ENCODE results near the gene CNDP2.
A peak's percentile ranks its signal among the peaks of the same experiment; 100 is the strongest.

CNDP2 gene

DNA sequence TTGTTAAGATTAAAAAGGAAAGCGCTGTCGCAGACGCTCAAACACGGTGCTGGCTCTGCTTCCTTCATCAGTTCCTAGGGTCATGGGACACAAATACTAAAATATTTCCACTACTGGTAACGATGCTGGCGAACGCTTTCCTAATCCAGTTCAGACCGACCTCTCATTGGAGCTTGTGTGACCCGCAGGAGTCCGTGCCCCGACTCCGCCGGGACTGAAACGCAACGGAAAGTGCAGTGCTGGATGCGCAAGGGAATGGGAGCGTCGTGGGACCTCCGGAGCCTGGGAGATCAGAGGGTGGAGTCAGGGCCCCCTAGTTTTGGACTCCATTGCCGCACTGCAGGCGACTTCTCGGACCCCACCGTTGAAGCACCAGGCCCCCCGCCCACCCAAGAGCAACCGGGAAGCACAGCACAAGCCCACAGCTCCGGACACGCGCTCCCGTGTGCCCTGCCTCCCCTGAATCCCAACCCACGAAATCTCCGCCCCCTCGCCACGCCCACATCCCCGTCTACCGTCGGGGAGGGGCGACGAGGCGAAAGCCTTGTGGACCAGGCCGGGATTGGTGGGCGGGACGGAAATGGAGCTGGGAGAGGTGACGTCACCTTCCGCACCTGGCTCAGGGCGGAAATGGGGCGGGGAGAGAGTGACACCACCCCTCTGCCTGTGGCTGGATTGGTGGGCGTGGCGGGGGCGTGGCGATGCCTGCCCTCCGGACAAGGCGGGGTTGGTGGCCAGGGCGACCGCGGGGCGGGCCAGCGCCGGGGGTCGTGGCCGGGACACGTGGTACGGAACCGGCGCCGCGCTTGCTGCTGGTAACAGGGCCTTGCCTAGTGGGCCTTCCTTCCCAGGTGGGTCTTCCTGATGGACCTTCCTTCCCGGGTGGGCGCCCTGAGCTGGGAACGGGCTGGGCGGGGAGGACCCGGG lies at the start of gene CNDP2:
Gene CNDP2 (plus strand): TSS at position 783 of the 927 bp plus-strand sequence. CDS start 3,611 bp downstream, outside the sequence.
- Mint-ChIP-seq H3K27ac (peak within 1 kb of the TSS; percentile 92), H3K4me1 (ENCODE audit: low read depth) (peaks cover 36% of the 10 kb centered on the region), H3K9me3 (no peaks in the 10 kb centered on the region), H3K4me3 (peak within 1 kb of the TSS; percentile 89), H3K27me3 (ENCODE audit: low read depth) (peaks cover 19% of the 10 kb centered on the region), H3K36me3 (ENCODE audit: low read depth) (peaks cover 21% of the 10 kb centered on the region)
- peak; percentile 99 for DNase-seq (ENCODE audit: low spot score)

DNA sequence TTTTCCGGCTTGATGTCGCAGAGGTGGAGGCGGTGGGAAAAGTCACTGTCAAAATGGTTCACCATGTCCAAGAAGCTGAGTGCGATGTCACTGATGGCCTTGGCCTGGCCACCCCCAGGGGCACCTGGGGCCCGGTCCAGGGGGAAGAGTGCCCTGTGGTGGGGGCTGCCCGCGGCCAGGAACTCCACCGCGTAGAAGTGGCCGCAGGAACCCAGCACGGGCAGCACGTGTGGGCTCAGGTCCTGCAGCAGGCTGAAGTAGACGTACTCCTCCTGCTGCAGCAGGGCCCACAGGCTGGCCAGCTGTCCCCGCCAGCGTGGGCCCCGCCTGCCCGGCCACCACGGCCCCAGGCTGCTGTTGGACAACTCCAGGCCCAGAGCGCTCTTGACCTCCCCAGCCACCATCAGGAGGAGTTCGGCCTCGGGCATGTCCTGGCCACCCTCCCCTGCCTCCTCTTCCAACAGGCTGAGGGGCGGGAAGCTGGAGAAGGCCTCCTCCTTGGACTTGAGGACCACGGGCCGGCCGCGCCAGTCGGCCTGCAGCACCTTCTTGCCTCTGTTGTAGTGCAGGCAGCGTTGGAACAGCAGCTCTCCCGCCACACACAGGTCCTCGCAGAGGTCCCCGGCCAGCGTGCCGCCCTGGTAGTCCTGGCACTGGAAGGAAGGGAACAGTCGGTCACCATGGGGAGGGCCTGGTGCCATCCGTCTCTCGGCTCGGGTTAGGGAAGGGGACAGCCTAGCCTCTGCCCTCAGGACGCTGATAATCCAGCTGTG lies 49.3 kb upstream of the CNDP2 start:
- no peaks in the 10 kb centered on the region for H3K9me3 Mint-ChIP-seq
- no peaks in the 10 kb centered on the region for H3K36me3 Mint-ChIP-seq (ENCODE audit: low read depth)
- H3K27ac Mint-ChIP-seq = no peak overlapping the region
- no peak overlapping the region for H3K4me3 Mint-ChIP-seq
- H3K4me1 Mint-ChIP-seq (ENCODE audit: low read depth) = no peaks in the 10 kb centered on the region
- H3K27me3 Mint-ChIP-seq (ENCODE audit: low read depth) = peaks cover 14% of the 10 kb centered on the region
- DNase-seq (ENCODE audit: low spot score) = no peak

DNA sequence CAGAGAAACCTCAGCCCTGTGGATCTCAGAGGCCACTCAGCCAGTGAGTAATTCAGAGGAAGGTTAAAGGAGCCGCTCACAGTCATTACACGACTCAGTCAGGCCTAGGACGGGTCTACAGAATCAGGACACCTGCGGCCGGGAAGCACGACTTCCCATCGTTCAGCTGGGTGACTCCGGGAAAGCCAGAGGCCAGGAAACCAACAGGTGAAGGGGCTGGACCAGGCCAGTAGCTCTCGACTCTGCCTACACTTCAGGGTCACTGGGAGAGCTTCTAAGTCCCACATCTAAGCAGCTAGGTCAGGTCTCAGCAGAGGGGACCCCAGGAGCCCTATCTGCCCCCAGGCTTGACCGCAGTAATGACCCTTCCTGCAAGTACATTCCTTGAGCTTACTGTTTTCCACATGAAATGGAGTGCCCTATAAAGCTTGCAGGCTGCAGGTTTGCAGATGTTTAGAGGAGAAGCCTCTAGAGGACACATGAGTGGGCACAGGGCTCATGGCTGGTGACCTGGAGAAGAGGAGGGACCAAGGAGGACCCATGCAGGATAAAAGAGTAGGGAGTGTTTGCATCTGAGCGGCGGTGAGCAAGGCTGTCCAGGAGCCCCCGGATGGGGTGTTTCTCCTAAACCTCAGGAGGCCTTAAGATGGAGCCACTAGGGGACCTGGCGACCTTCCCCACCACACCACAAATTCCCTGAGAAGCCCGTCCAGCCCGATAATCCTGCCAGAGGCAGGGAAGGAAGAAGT lies 48.6 kb upstream of the CNDP2 start:
- H3K27me3 Mint-ChIP-seq (ENCODE audit: low read depth) = peaks cover 18% of the 10 kb centered on the region
- no peak overlapping the region for H3K4me3 Mint-ChIP-seq
- no peaks in the 10 kb centered on the region for H3K9me3 Mint-ChIP-seq
- H3K27ac Mint-ChIP-seq = no peak overlapping the region
- DNase-seq (ENCODE audit: low spot score) = no peak
- H3K36me3 Mint-ChIP-seq (ENCODE audit: low read depth) = no peaks in the 10 kb centered on the region
- no peaks in the 10 kb centered on the region for H3K4me1 Mint-ChIP-seq (ENCODE audit: low read depth)

DNA sequence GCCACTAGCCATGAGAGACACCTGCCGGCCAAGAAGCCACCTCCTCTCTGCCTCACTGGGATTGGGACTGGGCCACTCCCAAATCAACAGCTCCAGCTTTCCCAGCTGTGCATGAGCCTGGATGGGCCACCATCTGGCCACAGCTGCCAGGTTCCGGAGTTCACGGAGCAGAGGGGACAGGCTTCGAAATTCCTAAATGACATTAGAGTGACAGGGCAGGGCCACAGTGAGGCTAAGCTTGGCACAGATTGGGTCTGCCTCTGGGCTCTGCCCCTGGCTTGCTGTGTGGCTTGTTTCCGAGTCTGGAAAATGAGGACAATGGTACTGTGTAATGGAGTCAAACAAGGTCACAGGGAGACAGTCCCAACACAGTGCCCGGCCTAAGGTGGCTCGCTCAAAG lies 45.5 kb upstream of the CNDP2 start:
- DNase-seq (ENCODE audit: low spot score) = no peak
- Mint-ChIP-seq H3K27me3 (ENCODE audit: low read depth) (peaks cover 40% of the 10 kb centered on the region), H3K4me1 (ENCODE audit: low read depth) (no peaks in the 10 kb centered on the region), H3K9me3 (no peaks in the 10 kb centered on the region), H3K4me3 (no peak overlapping the region), H3K27ac (no peak overlapping the region), H3K36me3 (ENCODE audit: low read depth) (no peaks in the 10 kb centered on the region)

DNA sequence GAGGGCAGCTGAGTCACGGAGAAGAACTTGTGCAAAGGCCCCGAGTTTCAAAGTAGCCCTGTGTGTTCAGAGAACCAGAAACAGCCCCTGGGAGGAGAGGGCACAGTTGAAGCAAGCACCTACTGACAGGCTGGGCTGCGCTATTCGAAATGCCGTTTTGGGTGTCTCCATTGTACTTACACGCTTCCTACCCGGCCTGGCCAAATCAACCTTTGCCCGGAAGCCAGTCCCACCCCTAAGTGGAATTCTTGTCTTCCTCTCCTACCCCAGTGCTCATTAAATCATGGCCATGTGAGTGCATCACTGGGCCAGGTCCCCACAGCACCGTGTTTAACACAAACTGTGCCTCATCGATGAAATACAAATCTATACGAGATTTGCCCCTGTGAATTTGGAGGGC lies 45.0 kb upstream of the CNDP2 start:
- Mint-ChIP-seq H3K27me3 (ENCODE audit: low read depth) (peaks cover 41% of the 10 kb centered on the region), H3K9me3 (no peaks in the 10 kb centered on the region), H3K36me3 (ENCODE audit: low read depth) (no peaks in the 10 kb centered on the region), H3K27ac (no peak overlapping the region), H3K4me1 (ENCODE audit: low read depth) (no peaks in the 10 kb centered on the region), H3K4me3 (no peak overlapping the region)
- DNase-seq (ENCODE audit: low spot score) = no peak

DNA sequence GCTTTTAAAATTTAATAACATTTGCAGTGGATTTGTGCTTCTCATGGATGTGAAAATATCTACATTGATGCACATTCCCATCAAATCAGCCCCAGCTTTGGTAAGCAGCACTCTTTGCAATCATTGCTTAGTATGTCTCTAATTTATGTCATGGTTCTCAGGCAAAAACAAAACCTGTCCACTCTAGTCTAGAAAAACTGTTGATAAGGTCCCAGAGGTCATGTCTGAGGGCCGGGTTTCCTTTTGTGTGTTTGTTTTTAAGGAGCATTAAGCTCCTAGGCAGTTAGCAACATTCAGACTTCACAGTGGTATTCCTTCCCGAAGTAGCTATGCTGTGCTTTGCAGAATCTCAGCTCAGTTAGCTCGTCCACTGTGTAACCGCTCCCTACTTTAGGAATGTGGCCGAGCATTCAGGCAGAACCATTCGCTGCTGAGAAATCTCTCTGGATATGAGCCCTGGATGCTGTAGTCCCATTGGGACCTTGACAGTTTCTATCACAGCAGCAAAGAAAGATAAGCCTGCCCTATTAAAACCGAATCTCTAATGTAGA lies 43.1 kb upstream of the CNDP2 start:
- no peaks in the 10 kb centered on the region for H3K36me3 Mint-ChIP-seq (ENCODE audit: low read depth)

DNA sequence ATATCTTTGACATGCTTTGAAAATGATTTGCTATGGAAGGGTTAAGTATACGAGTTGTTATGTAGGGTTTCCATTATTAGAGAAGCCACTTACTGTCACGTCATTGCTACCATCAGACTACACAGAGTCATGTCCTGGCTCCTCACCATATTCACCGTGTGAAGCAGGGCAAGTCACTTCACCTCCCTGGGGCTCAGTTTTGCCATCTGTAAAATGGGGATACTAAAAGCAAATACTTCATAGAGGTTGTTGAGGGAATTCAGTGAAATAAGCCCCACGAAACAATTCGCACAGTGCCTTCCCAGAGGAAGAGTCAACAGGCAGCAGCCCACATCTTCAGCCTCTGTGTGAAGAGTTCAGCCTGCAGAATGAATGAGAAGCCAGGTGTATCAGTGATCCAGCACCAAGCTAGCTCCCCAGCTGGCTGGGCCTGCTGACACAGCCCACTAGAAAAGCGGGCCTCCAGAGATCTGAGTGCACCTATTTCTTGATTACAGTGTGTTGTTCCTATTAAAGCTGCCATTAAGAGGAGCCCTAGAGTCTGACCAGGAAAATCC lies 42.4 kb upstream of the CNDP2 start:
- DNase-seq (ENCODE audit: low spot score) = no peak
- Mint-ChIP-seq H3K36me3 (ENCODE audit: low read depth) (no peaks in the 10 kb centered on the region), H3K4me3 (no peak overlapping the region), H3K9me3 (no peaks in the 10 kb centered on the region), H3K27me3 (ENCODE audit: low read depth) (peaks cover 54% of the 10 kb centered on the region), H3K27ac (no peak overlapping the region), H3K4me1 (ENCODE audit: low read depth) (peaks cover 1% of the 10 kb centered on the region)

More for the DNA sequence above, 43.1 kb upstream of the CNDP2 start:
- no peak overlapping the region for H3K27ac Mint-ChIP-seq
- H3K27me3 Mint-ChIP-seq (ENCODE audit: low read depth) = peaks cover 48% of the 10 kb centered on the region
- no peaks in the 10 kb centered on the region for H3K9me3 Mint-ChIP-seq
- no peak overlapping the region for H3K4me3 Mint-ChIP-seq
- peaks cover 1% of the 10 kb centered on the region for H3K4me1 Mint-ChIP-seq (ENCODE audit: low read depth)
- DNase-seq (ENCODE audit: low spot score) = no peak

DNA sequence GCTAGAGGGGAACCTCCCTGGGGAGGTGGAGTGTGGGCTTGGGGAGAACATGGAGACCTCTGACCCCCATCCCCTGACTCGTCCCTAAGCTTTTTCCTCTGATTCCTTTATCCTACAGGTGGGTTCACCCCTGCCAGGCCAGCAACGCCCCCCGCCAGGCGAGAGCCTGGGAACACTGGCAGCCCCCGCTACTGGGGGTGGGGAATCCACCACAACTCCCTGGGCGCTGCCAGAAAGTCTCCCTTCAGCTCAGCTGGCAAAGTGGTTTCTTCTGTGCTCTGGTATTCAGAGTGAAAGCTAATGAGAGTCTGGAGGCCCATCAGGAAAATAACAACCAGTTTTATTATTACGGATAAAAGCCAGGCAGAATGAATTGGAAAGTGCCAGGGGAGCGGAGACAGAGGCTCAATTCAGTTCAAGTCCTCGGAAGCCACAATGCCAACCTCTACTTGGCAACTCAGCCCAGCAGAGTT lies 41.8 kb upstream of the CNDP2 start:
- DNase-seq (ENCODE audit: low spot score) = no peak
- H3K4me1 Mint-ChIP-seq (ENCODE audit: low read depth) = peaks cover 1% of the 10 kb centered on the region
- H3K27ac Mint-ChIP-seq = no peak overlapping the region
- H3K27me3 Mint-ChIP-seq (ENCODE audit: low read depth) = peaks cover 60% of the 10 kb centered on the region
- no peaks in the 10 kb centered on the region for H3K36me3 Mint-ChIP-seq (ENCODE audit: low read depth)
- H3K9me3 Mint-ChIP-seq = no peaks in the 10 kb centered on the region
- H3K4me3 Mint-ChIP-seq = no peak overlapping the region

DNA sequence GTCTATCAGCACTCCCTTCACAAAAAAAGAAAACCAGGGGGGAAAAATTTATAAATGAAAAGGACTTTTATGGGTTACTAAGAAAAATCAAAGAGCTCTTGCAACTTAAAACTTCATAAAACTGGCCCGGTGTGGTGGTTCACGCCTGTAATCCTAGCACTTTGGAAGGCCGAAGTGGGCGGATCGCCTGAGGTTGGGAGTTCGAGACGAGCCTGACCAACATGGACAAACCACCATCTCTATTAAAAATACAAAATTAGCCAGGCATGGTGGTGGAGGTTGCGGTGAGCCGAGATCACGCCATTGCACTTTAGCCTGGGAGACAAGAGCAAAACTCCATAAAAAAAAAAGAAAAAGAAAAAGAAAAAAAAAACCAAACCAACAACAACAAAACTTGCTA lies 40.8 kb upstream of the CNDP2 start:
- Mint-ChIP-seq H3K27ac (no peak overlapping the region), H3K27me3 (ENCODE audit: low read depth) (peaks cover 68% of the 10 kb centered on the region), H3K4me3 (no peak overlapping the region), H3K9me3 (no peaks in the 10 kb centered on the region), H3K36me3 (ENCODE audit: low read depth) (no peaks in the 10 kb centered on the region), H3K4me1 (ENCODE audit: low read depth) (peaks cover 1% of the 10 kb centered on the region)
- DNase-seq (ENCODE audit: low spot score) = no peak

DNA sequence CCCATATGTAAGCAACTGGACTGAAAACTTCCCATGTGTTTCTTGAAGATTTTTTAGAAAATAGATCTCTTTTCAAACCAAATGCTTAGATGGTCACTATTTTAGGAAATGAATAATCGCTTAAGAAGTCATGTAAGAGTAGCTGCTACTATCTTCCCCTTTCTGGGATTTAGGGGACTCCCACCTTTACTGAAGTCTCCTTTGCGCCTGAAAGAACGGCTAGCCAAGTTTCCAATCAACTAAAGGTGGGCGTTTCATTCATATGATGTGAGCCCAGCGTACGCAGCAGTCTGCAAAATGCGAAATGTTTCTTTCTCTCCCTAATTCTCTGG lies 40.2 kb upstream of the CNDP2 start:
- H3K36me3 Mint-ChIP-seq (ENCODE audit: low read depth) = no peaks in the 10 kb centered on the region
- H3K27ac Mint-ChIP-seq = no peak overlapping the region
- no peak for DNase-seq (ENCODE audit: low spot score)
- H3K4me3 Mint-ChIP-seq = no peak overlapping the region
- H3K9me3 Mint-ChIP-seq = no peaks in the 10 kb centered on the region
- H3K4me1 Mint-ChIP-seq (ENCODE audit: low read depth) = peaks cover 1% of the 10 kb centered on the region
- peaks cover 73% of the 10 kb centered on the region for H3K27me3 Mint-ChIP-seq (ENCODE audit: low read depth)

DNA sequence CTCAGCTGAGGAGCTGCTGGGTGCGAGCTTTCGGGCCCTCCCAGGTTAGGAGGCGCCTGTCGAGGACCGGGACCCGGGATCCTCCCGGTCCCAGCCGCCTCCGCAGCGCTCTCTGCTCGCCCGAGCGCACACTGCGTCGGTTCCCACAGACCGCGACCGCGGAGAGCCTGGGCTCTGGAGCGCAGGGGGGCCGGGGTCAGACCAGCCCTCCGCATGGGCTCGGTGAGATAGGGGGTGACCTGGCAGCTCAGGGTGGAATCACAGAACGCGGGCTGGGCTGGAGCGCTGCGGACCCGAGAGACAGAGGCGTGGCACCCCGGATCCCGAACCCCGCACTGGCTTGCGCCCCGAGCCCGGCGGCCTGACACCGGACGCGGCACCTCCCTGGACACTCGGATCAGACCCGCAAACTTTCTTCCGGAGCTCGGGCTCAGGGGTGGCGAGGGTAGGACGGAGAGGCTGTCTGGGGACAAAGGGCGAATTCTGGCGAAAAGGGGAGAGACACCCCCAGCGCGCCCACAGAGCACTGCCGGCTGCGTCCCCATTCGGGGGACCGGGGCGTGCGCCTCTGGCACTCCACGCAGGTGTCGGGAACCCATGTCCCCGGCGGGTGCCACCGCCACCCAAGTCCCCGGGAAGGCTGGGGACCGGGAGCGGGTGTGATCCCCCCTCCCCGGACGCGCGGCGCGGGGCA lies 39.7 kb upstream of the CNDP2 start:
- Mint-ChIP-seq H3K27me3 (ENCODE audit: low read depth) (peaks cover 69% of the 10 kb centered on the region), H3K27ac (no peak overlapping the region), H3K4me3 (no peak overlapping the region), H3K9me3 (no peaks in the 10 kb centered on the region), H3K36me3 (ENCODE audit: low read depth) (no peaks in the 10 kb centered on the region), H3K4me1 (ENCODE audit: low read depth) (peaks cover 1% of the 10 kb centered on the region)
- DNase-seq (ENCODE audit: low spot score) = no peak

DNA sequence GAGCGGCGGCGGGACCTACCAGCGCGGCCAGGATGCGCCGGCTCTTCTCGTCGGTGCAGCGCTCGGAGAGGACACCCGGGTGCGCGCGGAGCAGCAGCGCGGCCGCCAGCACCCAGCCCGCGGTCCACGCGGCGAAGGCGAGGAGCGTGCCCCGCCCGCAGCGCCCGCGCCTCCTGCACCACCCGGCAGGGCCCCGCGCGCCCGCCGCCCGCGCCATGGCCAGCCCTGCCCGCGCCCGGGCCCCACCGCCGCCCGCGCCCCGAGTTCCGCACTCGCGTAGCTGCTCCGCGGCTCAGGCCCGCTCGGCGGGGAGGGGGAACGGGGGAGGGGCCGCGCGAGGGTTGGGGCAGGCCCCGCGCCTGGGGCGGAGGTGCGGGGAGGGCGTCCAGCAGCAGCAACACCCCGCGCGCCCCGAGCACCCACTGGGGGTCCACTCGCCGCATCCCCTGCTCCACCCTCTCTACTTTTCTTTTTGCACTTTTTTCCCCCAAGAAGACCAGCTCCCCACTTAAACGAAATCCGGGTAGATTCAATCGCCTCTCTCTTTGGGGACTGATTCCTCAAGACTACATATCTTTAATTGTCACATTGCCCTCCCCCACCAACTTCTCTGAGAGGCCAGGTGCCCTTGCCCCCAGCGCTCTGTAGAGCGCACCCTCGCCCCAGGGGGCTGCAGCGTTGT lies 39.0 kb upstream of the CNDP2 start, which contains the start of gene DIPK1C:
Gene DIPK1C (minus strand): TSS at position 266 of the 682 bp plus-strand sequence. CDS start 49 bp downstream, at position 217.
- Mint-ChIP-seq H3K4me3 (peak within 1 kb of the TSS; percentile 19), H3K27me3 (ENCODE audit: low read depth) (peaks cover 65% of the 10 kb centered on the region), H3K9me3 (no peaks in the 10 kb centered on the region), H3K4me1 (ENCODE audit: low read depth) (peaks cover 1% of the 10 kb centered on the region), H3K36me3 (ENCODE audit: low read depth) (no peaks in the 10 kb centered on the region), H3K27ac (no peak within 1 kb of the TSS)
- no peak for DNase-seq (ENCODE audit: low spot score)

All from T-helper 2 cell treated with Interferon-gamma antibody and Interleukin-4, amounts not matched to agents 5 μg/mL and 100 μg/mL, for 36 hours (primary cell).